ENCODE data around the gene BIN1. TPM values are rescaled to one million over a fixed set of nuclear protein-coding genes. Genes with fewer than 3 reads are reported as not detected.

The BIN1 gene
- total and polyA plus RNA-seq, 2 of the 4 experiments (the other 2 are of a cell fraction), result 18.1 to 25.7 TPM

DNA sequence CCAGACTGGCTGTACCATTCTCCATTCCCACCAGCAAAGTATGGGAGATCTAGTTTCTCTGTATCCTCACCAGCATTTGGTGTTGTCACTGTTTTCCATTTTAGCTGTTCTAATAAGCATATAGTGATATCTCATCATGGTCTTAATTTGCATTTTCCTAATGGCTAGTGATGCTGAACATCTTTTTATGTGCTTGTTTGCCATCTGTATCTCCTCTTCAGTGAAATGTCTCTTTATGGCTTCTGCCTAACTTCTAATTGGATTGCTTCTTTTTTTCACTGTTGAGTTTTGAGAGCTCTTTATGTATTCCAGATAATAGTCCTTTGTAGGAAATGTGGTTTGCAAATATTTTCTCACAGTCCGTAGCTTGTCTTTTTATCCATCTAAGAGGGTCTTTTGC lies 18.9 kb upstream of the BIN1 start:
- no peak overlapping the region for H2BK120ac ChIP-seq (ENCODE audit: low read depth, low read length)
- DNase-seq, result no peak
- no peak overlapping the region for H3K27ac ChIP-seq (ENCODE audit: insufficient read depth, low read length)
- peaks cover 16% of the 10 kb centered on the region for H3K27me3 ChIP-seq (ENCODE audit: control insufficient read depth, insufficient read depth, low read length)
- H3K36me3 ChIP-seq (ENCODE audit: control insufficient read depth, insufficient read depth, low read length), result no peaks in the 10 kb centered on the region
- H4K91ac ChIP-seq (ENCODE audit: insufficient read depth, low read depth, low read length), result no peak overlapping the region
- in situ Hi-C loops (cut with MboI; ENCODE audit: low sequenced_read_pairs), result no loop called here
- H4K5ac ChIP-seq (ENCODE audit: low read depth, low read length), result no peak overlapping the region
- H3K4ac ChIP-seq (ENCODE audit: low read depth, low read length), result no peak overlapping the region
- no peak overlapping the region for H3K9ac ChIP-seq (ENCODE audit: low read depth, low read length)
- H2AK9ac ChIP-seq (replicated peaks; ENCODE audit: low read depth, low read length, poor library complexity), result no peak overlapping the region
- no peak overlapping the region for H3K56ac ChIP-seq (ENCODE audit: extremely low read depth, insufficient read depth, low read length)
- no peak overlapping the region for H2BK15ac ChIP-seq (ENCODE audit: low read depth, low read length)
- H3K14ac ChIP-seq (replicated peaks; ENCODE audit: low read depth, low read length), result no peak overlapping the region
- no peaks in the 10 kb centered on the region for H4K20me1 ChIP-seq (ENCODE audit: insufficient read depth, low read length)
- WGBS, 2 experiments (ENCODE audit: extremely low coverage in 2 of 2, insufficient read length in 1 of 2), result no CpG with 5 or more reads among the region's 1 CpG
- ChIA-PET CTCF (no interaction called here), POLR2A (ENCODE audit: unreplicated experiment) (no interaction called here)
- TF ChIP-seq BHLHE40 (IDR thresholded peaks at IDR 0.05; ENCODE audit: low read depth, low read length) (no peak), RCOR1 (IDR thresholded peaks at IDR 0.05; ENCODE audit: insufficient replicate concordance, low read length) (no peak), MAZ (IDR thresholded peaks at IDR 0.05; ENCODE audit: borderline replicate concordance, low read depth, low read length) (no peak), FOS (IDR thresholded peaks at IDR 0.05; ENCODE audit: low read depth, low read length) (no peak), NFE2L2 (IDR thresholded peaks at IDR 0.05; ENCODE audit: low read depth, low read length) (no peak)
- TF ChIP-seq, protein P1, sequence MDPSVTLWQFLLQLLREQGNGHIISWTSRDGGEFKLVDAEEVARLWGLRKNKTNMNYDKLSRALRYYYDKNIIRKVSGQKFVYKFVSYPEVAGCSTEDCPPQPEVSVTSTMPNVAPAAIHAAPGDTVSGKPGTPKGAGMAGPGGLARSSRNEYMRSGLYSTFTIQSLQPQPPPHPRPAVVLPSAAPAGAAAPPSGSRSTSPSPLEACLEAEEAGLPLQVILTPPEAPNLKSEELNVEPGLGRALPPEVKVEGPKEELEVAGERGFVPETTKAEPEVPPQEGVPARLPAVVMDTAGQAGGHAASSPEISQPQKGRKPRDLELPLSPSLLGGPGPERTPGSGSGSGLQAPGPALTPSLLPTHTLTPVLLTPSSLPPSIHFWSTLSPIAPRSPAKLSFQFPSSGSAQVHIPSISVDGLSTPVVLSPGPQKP (IDR thresholded peaks at IDR 0.05; ENCODE audit: borderline replicate concordance, low read depth, low read length), result no peak
- TF ChIP-seq, protein P2, sequence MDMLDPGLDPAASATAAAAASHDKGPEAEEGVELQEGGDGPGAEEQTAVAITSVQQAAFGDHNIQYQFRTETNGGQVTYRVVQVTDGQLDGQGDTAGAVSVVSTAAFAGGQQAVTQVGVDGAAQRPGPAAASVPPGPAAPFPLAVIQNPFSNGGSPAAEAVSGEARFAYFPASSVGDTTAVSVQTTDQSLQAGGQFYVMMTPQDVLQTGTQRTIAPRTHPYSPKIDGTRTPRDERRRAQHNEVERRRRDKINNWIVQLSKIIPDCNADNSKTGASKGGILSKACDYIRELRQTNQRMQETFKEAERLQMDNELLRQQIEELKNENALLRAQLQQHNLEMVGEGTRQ (IDR thresholded peaks at IDR 0.05; ENCODE audit: low read depth, low read length), result no peak
- H4K8ac ChIP-seq (ENCODE audit: low read depth in 2 of 2, low read length in 2 of 2), result no peak overlapping the region
- H3K9me1 ChIP-seq (ENCODE audit: insufficient read depth, low read length), result no peaks in the 10 kb centered on the region
- no peaks in the 10 kb centered on the region for H3K9me3 ChIP-seq (ENCODE audit: control insufficient read depth, insufficient read depth, low read length)
- no peak for ATAC-seq (ENCODE audit: low read depth)
- no peak overlapping the region for H3K18ac ChIP-seq (ENCODE audit: low read depth, low read length)
- no peak overlapping the region for H2AFZ ChIP-seq (replicated peaks; ENCODE audit: low read length, poor library complexity)
- no peak overlapping the region for H2AK5ac ChIP-seq (ENCODE audit: low read depth, low read length)
- H2BK5ac ChIP-seq (ENCODE audit: low read depth, low read length, poor library complexity, severe bottlenecking), result no peak overlapping the region
- no peak overlapping the region for H3K23ac ChIP-seq (ENCODE audit: low read depth, low read length)
- H2BK20ac ChIP-seq (ENCODE audit: low read depth, low read length), result no peak overlapping the region
- no peaks in the 10 kb centered on the region for H3K79me1 ChIP-seq (ENCODE audit: low read depth in 1 of 2, low read length in 2 of 2)
- no peak overlapping the region for H3K4me3 ChIP-seq (ENCODE audit: insufficient read depth, low read depth, low read length)
- BruUV-seq (replicated peaks), result no TSS peak
- no peak overlapping the region for H3K4me2 ChIP-seq (ENCODE audit: low read depth, low read length)
- no peaks in the 10 kb centered on the region for H3K4me1 ChIP-seq (ENCODE audit: control insufficient read depth, insufficient read depth, low read length)
- intact Hi-C loops (cut with micrococcal nuclease), result no loop called here
- dilution Hi-C loops (cut with HindIII; ENCODE audit: low sequenced_read_pairs, unreplicated experiment), result no loop called here

Measured in IMR-90 (cell line).